Fibroblast of skin of left quadriceps (primary cell): Measurements from ENCODE around the gene PHYKPL.
"Not testable (repeated sequence)": the region's sequence is repeated elsewhere in the genome, so short reads cannot be mapped to it uniquely, and the experiment has no call there.

Source experiments
- DNase-seq, 2 experiments: peaks; one replicate each; pipeline ENCODE4 v3.0.0-alpha.2; 2013; ENCODE audit warnings: low read depth in 2 of 2

PHYKPL gene

DNA sequence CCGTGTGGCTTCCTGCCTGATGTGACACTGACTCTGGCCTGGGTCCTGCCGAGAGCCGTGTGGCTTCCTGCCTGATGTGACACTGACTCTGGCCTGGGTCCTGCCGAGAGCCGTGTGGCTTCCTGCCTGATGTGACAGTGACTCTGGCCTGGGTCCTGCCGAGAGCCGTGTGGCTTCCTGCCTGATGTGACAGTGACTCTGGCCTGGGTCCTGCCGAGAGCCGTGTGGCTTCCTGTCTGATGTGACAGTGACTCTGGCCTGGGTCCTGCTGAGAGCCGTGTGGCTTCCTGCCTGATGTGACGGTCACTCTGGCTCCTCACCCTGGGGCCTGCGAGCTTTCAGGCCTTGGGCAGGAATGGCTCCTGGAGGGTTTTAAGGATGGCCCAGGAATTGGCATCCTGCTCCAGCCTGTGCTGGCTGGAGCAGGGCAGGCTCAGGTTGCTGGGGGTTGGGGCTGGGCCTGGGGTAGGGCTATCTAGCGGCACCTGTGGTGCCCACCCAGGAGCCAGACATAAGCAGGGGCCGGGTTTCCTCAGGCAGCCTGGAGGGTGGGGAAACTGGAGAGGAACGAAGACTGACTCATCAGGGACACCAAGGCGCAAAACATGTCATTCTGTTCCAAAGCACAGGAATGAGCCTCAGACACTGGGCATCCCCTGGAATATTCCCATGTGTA lies 7.2 kb upstream of the PHYKPL start:
- not testable (repeated sequence) for DNase-seq

DNA sequence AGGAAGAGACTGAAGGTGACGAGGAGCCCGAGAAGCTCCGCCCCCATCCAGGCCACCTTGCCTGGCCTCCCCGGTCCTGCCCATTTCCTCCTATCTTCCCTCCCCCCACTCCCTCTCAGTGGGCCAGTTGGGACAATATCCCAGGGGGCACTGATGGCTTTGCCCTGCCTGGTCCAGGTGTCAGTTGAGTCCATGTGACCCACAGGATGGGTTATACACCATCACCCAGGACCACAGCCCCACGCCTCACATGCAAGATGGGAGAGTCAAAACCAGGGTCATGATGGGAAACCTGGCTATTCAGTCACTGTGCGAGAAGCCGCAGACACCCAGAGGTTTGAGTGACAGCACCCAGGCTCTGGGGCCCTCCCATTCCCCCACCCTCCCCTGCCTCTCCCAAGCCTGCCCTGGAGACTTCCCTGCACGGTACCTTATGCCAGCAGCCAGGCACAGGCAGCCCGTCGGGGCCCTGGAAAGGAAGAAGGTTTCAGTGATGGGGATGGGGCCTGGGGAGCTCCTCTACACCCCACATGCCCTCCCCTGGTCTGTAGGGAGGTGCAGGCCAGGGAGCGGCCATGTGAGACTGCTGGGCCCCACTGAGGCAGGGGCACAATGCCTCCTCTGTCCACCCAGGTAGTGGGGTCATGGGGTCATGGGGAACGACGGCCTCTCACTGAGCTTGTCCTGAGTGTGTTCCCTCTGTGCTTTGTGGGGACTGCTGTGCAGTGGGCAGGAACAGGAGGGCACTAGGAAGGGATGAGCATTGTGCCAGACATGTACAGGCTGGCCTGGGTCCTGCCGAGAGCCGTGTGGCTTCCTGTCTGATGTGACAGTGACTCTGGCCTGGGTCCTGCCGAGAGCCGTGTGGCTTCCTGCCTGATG lies 6.3 kb upstream of the PHYKPL start:
- no peak for DNase-seq

DNA sequence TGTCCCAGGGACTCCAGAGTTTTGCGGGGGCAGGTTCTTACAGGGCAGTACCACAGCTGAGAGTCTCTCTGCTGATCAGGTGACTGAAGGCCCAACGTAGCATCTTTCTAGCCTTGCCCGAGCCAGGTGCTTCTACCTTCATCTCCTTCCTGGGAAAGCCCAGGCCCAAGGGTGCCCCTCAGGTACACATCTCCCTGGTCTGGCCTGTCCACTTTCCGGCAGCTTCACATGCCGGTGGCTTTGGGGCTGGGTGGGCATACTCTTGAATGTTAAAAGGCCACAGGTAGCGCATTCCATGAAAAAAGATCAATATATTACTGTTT lies 5.7 kb upstream of the PHYKPL start:
- no peak for DNase-seq

DNA sequence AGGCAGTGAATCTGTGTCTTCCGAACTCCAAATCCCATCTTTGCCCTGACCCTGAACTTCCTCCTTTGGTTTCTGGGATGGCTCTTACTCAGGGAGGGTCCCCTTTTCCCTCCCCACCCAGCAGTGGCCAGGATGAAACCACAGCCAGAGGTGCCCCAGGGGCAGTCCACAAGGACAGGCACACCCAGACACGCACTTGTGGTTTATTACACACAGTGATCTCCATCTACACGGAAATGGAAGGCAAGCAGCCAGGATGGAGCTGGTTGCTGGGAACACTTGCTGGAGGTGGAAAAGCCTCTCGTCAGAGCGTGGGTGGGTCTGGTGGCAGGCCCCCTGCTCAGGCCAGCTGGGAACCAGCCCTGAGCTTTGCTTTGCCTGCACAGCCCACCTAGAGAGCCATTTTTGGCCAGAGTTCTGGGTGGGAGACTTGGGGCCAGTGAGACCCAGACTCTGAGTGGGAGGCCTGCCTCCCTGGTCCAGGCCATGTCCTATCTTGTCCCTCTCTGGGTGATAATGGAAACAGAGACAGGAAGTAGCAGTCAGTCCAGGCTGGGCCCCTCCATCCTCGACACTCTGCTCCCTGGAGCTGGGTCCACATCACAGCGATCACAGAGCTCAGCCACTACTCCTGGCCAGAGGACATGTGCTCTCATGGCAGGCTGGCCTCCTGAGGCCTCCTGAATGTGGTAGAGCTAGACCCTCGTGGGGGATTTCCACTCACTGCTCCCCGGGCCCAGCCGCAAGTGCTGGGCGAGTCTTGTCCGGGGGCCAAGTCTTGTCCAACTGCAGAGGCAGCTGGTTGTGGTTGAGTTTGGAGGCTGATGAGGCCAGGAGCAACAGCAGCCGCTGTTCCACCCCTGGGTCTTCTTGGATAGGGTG lies 5.1 kb upstream of the PHYKPL start:
- no peak for DNase-seq

DNA sequence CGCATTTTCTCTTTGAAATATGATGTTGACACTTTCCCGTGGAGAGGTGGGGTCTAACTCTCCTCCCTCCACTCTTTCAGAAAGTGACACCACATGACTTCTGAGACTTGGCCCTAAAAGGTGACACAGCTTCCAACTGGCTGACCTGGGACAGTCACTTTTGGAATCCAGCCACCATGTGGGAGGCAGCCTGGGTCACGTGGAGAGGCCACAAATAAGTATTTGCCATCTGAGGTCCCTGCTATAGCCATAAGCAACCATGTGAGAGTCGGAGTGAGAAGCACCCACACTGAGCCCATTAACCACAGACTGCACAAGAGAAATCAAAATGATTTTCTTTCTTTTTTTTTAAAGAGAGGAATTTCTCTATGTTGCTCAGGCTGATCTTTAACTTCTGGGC lies 4.1 kb upstream of the PHYKPL start:
- no peak for DNase-seq

DNA sequence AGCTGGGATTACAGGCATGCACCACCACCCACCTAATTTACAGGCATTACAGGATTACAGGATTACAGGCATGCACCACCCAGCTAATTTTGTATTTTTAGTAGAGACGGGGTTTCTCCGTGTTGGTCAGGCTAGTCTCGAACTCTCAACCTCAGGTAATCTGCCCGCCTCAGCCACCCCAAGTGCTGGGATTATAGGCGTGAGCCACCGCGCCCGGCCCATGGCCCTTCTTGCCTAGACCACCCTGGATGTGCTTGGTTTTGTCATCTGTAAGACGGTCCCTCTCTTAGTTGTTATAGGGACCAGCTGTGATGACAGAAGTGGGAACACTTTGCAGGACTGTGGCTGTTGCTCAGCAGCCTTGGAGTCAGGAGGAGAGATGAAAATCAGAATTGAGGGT lies 3.5 kb upstream of the PHYKPL start:
- no peak for DNase-seq

DNA sequence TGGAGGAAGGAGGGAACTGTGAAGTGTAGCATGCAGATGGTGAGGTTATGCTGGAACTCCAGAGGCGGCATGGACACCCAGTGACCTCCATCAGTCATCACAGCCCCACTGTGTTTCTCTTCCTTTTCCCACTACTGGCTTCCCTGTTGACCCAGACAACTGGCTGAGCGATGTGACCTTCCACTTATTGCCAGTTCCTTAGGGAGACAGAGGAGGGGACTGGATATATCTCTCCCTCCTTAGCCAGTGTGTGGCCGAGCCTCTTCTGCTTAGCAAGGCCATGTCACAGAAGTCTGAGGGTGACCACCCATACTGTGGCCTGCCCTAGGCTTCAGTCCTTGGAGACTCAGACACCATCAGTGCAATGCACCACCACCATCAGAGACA lies 3.0 kb upstream of the PHYKPL start:
- DNase-seq, result no peak

DNA sequence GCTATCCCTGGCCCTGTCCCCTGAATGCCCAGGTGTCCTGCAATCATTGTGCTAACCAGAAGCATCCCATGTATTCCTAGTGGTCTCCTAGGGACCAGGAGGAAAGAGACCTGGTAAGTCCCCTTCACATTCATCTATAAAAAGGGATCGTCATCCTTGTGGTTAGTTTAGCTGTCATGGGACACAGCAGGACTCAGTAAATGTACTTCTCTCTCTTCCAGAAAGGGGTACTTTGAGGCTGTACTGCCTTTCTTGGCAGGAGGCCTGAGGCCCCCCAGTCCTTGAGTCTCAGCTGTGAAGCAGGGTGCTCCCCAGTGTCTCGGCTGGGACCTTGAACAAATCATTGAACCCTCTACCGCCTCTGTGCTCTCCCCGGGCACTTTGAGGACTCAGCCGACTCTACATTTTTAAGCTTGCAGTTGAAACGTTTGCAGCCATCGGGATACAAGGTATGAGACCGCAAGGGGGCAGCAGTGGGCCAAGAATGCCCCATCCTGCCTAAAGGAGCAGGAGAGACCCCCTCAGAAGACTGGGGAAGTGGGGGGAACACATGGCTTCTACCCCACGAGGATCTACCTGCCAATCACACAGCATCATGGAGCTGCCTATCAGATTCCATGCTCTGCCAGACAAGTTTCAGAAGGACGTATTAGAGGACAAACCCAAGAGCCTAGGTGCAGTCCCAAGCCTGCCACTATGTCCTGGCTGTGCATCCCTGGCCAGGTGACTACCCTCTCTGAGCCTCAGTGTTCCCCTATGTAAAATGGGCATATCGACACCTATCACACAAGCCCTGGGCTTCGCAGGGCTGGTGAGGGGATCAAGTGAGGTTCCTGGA lies 2.4 kb upstream of the PHYKPL start:
- DNase-seq, result peak; percentile 23 to 26

DNA sequence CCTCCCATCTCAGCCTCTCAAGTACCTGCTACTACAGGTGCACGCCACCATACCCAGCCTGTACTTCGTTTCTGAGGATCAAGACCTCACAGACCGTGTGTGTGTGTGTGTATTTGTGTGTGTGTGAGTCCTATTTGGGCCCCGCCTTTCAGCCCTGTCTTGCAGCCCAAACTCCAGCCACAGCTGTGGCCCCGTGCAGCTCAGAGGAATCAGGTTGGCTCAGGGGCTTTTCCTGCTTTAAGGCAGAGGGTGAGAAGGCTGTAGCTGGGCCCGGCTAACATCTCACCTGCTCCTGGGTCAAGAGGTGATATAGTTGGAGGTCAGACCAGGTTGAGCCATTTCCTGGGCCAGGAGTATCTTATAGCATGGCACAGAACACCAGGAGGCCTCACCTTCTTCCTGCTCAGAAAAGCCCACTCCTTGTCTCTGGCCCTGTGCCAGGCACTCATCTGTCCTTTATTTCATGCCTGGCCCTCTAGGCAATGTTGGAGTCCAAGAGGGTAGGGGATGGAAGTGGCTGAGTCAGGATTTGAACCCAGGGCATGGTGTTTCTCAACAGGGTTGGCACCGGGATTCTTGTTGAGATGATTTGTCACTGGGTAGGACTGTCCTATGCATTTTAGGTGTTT lies 1.6 kb upstream of the PHYKPL start:
- no peak for DNase-seq

DNA sequence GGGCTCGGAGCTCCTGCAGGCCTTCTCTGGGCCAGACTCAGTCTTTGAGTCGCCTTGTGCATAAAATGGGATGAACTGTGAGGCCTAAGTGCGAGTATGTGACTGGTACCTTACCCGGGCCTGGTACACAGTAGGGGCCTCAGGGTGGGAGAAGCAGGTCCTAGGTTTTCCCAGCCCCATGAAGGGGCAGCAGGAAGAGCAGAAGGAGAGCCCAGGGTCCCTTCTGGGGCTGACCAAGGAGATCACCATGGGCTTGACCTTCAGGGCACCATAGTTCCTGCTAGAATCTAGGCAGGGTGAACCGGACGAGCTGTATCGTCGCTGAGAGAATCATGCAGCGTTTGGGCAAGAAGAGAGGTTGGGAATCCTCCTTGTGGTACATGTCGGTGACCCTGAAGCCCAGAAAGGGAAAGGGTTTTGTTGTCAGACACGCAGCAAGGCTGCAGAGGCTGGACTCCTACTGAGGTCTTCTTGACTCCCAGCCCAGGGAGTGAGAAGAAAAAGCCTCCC lies 373 bp upstream of the PHYKPL start:
- DNase-seq, result no peak

DNA sequence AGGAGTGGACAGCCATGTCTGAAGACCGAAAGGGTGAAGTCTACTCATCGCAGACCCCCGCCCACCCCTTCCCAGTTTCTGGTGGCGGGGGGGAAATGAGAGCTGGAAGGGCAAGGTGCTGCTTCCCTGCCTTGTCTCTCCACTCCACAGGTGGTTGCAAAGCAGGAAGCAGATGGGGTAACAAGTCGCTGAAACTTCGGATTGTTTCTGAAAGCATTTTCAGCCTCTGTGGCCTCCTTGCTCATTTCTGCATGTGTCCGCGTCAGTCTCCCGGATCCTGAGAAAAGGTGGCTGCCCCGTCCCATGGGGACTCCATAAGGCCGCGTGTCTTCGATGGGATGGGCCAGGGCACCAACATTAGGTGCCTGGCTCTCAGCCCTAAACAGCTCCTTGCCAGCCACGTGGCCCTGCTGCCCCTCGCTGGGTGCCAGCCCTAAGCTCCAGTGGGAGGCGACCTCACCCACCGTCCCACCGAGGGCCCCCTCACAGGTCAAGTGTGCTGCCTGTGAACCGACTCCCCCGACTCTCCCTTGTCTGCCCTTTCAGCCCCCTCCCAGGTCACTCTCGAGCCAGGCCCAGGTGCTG lies 971 bp downstream of the PHYKPL start:
- no peak for DNase-seq

DNA sequence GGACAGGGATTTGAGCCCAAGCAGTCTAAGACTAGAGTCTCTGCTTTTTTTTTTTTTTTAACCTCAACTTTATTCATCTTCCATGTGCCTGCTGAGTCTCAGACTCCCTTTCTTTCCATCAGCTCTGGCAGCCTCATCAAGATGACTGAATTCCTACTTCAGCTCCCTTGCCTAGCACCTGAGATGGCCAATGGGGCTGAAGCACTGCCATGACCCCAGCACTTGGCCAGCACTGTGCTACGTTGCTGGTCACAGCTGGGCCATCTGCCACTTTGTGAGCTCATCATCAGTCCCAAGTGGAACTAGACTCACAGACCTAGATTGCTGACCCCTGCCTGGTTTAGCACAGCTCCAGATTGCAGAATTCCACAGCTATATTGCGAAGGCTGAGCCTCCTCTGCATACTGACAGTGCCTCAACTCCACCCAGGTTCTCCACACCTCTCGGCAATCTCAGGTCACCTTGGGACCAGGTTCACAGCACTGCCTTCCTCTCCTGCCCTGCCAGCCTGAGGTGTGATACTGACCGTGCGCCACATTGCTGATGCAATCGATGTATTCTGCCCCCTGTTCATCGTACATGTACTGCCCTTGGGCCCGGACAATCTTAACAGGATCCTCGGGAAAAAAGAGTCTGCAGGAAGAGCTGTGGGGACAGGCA lies 1.6 kb downstream of the PHYKPL start:
- no peak for DNase-seq

DNA sequence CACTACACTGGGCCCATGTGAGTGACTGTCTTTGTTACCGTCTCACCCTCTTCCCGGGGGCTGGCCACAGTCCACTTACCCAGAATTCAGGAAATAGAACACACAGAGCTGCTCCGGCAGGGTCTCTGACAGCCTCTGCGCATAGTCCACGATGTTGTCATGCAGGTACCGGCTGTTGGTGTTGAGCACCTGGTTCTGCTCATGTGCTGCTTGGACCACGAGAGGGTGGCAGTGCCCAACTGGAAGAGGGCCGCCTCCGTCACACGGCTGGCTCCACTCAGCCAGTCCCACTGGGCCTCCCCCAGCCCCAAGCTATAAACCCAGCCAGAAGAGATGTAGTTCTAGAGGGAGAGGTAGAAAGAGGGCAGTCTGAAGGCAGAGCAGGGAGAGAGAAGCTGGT lies 2.7 kb downstream of the PHYKPL start:
- no peak for DNase-seq

DNA sequence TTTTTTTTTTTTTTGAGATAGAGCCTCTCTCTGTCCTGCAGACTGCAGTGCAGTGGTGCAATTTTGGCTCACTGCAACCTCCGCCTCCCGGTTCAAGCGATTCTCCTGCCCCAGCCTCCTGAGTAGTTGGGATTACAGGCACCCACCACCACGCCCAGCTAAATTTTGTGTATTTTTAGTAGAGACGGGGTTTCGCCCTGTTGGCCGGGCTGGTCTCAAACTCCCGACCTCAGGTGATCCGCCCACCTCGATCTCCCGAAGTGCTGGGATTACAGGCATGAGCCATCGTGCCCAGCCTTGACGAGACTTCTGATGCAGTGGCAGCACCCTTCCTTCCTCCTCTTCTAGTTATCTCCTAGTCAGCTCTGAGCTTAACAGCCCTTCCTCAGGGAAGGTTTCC lies 3.5 kb downstream of the PHYKPL start:
- DNase-seq, result not testable (repeated sequence)

DNA sequence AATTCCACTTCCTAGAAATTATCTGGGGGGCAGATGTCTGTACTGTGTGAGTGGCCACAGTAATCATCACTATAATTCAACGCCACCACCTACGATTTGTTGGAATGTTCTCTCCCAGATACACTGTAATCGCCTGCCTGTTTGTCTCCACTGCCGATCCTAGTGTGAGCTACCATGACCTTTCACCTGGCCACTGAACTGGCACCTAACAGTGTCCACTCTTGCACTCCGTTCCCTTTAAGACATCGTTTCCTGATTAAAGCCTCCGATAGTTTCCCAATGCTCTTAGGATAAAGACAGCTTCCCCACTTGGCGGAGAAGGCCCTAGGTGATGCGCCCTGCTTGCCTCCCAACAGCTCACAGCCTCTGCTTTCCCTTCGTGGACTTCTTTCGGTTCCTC lies 4.0 kb downstream of the PHYKPL start:
- no peak for DNase-seq

DNA sequence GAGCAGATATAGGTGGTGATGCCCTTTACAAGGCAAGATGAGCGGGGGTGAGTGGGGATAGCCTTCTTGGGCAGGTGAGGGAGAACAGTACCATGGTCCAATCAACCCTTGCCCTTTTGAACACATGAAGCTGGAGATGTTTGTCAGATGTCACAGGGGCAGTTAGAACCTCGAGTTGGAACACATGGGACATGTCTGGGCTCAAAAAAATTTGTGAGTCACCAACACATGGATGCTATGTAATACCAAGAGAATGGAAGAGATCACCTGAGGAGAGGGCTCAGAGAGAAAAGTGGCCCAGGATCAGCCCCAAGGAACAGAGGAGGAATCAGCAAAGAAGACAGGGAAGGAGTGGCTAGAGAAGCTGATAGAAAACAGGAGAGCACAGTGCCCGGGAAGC lies 4.7 kb downstream of the PHYKPL start:
- no peak for DNase-seq

DNA sequence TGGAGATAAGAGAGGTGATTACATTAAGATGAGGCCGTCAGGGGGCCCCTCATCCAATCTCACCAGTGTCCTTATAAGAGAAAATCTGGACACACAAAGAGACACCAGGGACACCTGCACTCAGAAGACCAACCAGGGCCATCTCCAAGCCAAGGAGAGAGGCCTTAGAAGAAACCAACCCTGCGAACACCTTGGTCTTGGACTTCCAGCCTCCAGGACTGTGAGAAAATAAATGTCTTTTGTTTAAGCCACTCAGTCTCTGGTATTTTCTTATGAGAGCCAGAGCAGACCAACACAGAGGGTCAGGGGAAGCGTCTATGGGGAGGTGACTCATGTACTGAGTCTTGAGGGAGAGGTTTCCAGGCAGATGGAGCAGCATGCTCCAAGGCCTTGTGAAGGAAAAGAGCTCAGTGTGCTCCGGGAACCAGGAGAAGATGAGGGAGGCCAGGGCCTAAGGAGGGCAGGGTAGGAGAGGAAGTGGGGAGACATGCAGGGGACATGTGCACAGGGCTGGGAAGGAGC lies 5.4 kb downstream of the PHYKPL start:
- no peak for DNase-seq

DNA sequence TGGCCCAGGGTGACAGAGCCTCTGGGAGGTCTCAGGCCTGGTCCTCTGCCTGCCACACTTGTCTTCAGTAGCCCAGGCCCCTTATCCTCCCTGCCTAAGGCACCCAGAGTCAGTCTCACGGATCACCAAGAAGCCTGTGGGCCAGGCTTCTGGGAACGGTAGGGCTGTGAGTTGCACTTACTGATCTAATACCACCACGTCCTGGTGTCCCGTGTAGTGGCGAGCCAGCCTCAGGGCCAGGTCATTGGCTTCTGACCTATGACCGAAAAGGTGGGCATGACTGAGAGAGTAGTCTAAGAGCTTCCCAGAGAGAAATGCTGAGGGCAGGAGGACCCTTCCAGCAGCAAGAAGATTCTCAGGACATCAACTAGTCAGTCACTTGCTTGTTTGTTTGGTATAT lies 7.4 kb downstream of the PHYKPL start:
- DNase-seq, result no peak

DNA sequence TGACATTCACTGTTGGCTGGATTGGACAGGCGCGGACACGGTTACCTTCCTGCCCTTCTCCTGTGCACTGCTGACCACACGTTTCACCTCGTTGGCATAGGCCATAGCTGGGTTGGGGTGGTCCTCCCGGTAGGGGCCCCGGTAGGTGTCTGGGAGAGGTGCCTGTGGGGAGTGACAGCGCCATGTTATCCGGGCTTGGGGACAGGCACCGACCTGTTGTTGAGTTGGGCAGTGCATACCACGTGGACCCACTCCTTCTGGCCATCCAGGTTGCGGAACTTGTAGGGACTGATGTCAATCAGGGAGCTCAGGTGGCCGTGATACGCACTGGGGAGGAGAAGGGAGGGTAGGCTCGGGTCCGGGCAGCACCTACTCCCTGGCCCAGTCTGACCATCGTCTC lies 8.2 kb downstream of the PHYKPL start:
- DNase-seq, result no peak

DNA sequence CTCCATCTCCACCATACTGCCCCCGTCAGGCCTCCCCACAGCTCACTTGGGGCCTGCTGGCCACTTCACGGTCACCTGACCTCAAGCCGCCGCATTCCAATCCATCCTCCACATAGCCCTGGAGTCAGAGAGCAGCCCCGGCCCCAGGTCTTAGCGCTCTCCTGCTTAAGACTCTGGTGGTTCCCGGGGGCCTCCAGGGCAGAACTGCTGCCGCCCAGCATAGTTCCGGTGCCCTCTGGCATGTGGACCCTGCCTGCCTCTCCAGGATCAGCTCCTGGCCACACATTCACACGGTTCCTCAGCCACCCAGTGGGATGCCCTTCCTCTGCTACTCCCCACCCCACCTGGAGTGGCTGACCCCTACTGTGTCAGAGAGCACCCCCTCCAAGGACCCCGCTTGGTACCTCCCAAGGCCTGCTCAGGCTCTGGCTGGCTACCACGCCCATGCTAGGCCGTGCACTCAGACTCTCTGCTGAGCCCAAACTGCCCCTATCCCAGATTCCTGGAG lies 8.7 kb downstream of the PHYKPL start:
- no peak for DNase-seq
